ENCODE measurements around the gene UBQLN3. TPM values are rescaled to one million over a fixed set of nuclear protein-coding genes. Genes with fewer than 3 reads are reported as not detected.

Gene UBQLN3
- total and polyA plus RNA-seq, 2 of the 4 experiments (the other 2 are of a cell fraction), result not detected

DNA sequence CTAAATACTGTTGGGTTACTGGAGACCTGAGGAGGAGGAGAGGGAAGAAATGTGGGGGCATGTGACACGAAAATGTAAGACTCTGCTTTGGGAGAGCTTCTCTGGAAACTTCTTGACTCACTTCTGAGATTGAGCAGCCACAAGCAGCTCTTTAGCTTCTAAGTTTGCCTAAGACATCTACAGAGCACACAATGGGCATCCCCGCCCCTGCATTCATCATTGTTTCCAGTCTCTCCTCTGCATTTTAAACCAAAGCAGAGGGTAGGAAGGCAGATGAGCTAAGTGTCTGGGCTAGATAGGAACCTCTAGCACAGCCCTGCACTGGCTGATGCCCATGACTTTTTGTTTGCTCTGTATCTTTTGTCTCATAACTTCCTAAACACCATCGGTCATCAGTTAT, 23.3 kb downstream of the UBQLN3 start:
- H3K4me3 ChIP-seq (ENCODE audit: insufficient read depth, low read depth, low read length), result no peak overlapping the region
- no peak overlapping the region for H2BK15ac ChIP-seq (ENCODE audit: low read depth, low read length)

More for the DNA sequence above, 23.3 kb downstream of the UBQLN3 start:
- Histone ChIP-seq H4K91ac (ENCODE audit: insufficient read depth, low read depth, low read length) (no peak overlapping the region), H2BK5ac (ENCODE audit: low read depth, low read length, poor library complexity, severe bottlenecking) (no peak overlapping the region), H3K4me1 (ENCODE audit: control insufficient read depth, insufficient read depth, low read length) (no peaks in the 10 kb centered on the region), H4K20me1 (ENCODE audit: insufficient read depth, low read length) (no peaks in the 10 kb centered on the region), H3K9me1 (ENCODE audit: insufficient read depth, low read length) (no peaks in the 10 kb centered on the region), H3K79me1 (ENCODE audit: low read depth in 1 of 2, low read length in 2 of 2) (no peaks in the 10 kb centered on the region), H3K4me2 (ENCODE audit: low read depth, low read length) (no peak overlapping the region), H3K23ac (ENCODE audit: low read depth, low read length) (no peak overlapping the region), H4K5ac (ENCODE audit: low read depth, low read length) (no peak overlapping the region), H3K27ac (ENCODE audit: insufficient read depth, low read length) (no peak overlapping the region), H3K56ac (ENCODE audit: extremely low read depth, insufficient read depth, low read length) (no peak overlapping the region), H2AFZ (replicated peaks; ENCODE audit: low read length, poor library complexity) (no peak overlapping the region), H3K36me3 (ENCODE audit: control insufficient read depth, insufficient read depth, low read length) (no peaks in the 10 kb centered on the region), H2BK120ac (ENCODE audit: low read depth, low read length) (no peak overlapping the region), H2AK9ac (replicated peaks; ENCODE audit: low read depth, low read length, poor library complexity) (no peak overlapping the region), H3K27me3 (ENCODE audit: control insufficient read depth, insufficient read depth, low read length) (no peaks in the 10 kb centered on the region), H3K18ac (ENCODE audit: low read depth, low read length) (no peak overlapping the region), H3K9me3 (ENCODE audit: control insufficient read depth, insufficient read depth, low read length) (no peaks in the 10 kb centered on the region), H3K4ac (ENCODE audit: low read depth, low read length) (no peak overlapping the region), H3K14ac (replicated peaks; ENCODE audit: low read depth, low read length) (no peak overlapping the region), H2AK5ac (ENCODE audit: low read depth, low read length) (no peak overlapping the region), H2BK20ac (ENCODE audit: low read depth, low read length) (no peak overlapping the region), H3K9ac (ENCODE audit: low read depth, low read length) (no peak overlapping the region), H4K8ac (ENCODE audit: low read depth in 2 of 2, low read length in 2 of 2) (no peak overlapping the region)
- ATAC-seq (ENCODE audit: low read depth) (no peak), DNase-seq (no peak)
- intact Hi-C loops (cut with micrococcal nuclease), result no loop called here
- TF ChIP-seq, protein P1, sequence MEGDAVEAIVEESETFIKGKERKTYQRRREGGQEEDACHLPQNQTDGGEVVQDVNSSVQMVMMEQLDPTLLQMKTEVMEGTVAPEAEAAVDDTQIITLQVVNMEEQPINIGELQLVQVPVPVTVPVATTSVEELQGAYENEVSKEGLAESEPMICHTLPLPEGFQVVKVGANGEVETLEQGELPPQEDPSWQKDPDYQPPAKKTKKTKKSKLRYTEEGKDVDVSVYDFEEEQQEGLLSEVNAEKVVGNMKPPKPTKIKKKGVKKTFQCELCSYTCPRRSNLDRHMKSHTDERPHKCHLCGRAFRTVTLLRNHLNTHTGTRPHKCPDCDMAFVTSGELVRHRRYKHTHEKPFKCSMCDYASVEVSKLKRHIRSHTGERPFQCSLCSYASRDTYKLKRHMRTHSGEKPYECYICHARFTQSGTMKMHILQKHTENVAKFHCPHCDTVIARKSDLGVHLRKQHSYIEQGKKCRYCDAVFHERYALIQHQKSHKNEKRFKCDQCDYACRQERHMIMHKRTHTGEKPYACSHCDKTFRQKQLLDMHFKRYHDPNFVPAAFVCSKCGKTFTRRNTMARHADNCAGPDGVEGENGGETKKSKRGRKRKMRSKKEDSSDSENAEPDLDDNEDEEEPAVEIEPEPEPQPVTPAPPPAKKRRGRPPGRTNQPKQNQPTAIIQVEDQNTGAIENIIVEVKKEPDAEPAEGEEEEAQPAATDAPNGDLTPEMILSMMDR (conservative IDR thresholded peaks at IDR 0.05; ENCODE audit: low read depth, low read length), result no peak
- TF ChIP-seq NFE2L2 (IDR thresholded peaks at IDR 0.05; ENCODE audit: low read depth, low read length), result no peak
- no peak for TF ChIP-seq RAD21 (IDR thresholded peaks at IDR 0.05; ENCODE audit: low read length)
- no peak for TF ChIP-seq RFX5 (IDR thresholded peaks at IDR 0.05; ENCODE audit: low read depth, low read length)
- no peak for TF ChIP-seq BHLHE40 (IDR thresholded peaks at IDR 0.05; ENCODE audit: low read depth, low read length)
- TF ChIP-seq FOS (IDR thresholded peaks at IDR 0.05; ENCODE audit: low read depth, low read length), result no peak
- no peak for TF ChIP-seq ELK1 (IDR thresholded peaks at IDR 0.05; ENCODE audit: borderline replicate concordance, low read depth, low read length)
- TF ChIP-seq CEBPB (IDR thresholded peaks at IDR 0.05; ENCODE audit: low read depth, low read length), result no peak
- no peak for TF ChIP-seq MXI1 (IDR thresholded peaks at IDR 0.05; ENCODE audit: borderline replicate concordance, low read depth, low read length)
- dilution Hi-C loops (cut with HindIII; ENCODE audit: low sequenced_read_pairs, unreplicated experiment), result no loop called here
- BruUV-seq (replicated peaks), result no TSS peak
- WGBS, 2 experiments (ENCODE audit: extremely low coverage in 2 of 2, insufficient read length in 1 of 2), result no CpG with 5 or more reads among the region's 3 CpGs
- in situ Hi-C loops (cut with MboI; ENCODE audit: low sequenced_read_pairs), result no loop called here
- POLR2A ChIA-PET (ENCODE audit: unreplicated experiment), result no interaction called here
- CTCF ChIA-PET, result no interaction called here
